Skeletal muscle tissue (tissue), 4 donors: ENCODE measurements around the gene ARRDC3. TPM values are rescaled to one million over a fixed set of nuclear protein-coding genes. Genes with fewer than 3 reads are reported as not detected.
A peak's percentile ranks its signal among the peaks of the same experiment; 100 is the strongest.

Experiments
- H3K27ac ChIP-seq: one replicate; pipeline ENCODE4 v1.7.0; 2013; ENCODE audit warnings: mild to moderate bottlenecking, low read depth, low read length, inconsistent platforms
- H3K27me3 ChIP-seq, 3 donors: one replicate each; pipeline ENCODE4 v1.7.0; 2013; ENCODE audit warnings: low read length in 3 of 3; ENCODE audit not compliant: control insufficient read depth in 3 of 3, insufficient read depth in 3 of 3
- H3K36me3 ChIP-seq, 3 donors: one replicate each; pipeline ENCODE4 v1.7.0; 2013; ENCODE audit warnings: low read length in 3 of 3; ENCODE audit not compliant: control insufficient read depth in 3 of 3, insufficient read depth in 3 of 3
- H3K4me1 ChIP-seq, 3 donors: one replicate each; pipeline ENCODE4 v1.7.0; 2013; ENCODE audit warnings: low read length in 3 of 3, mild to moderate bottlenecking in 3 of 3; ENCODE audit not compliant: control insufficient read depth in 3 of 3, insufficient read depth in 3 of 3
- H3K4me3 ChIP-seq, 3 donors: one replicate each; pipeline ENCODE4 v1.7.0; 2013; ENCODE audit warnings: low read length in 3 of 3
- H3K9ac ChIP-seq, 3 donors: one replicate each; pipeline ENCODE4 v1.7.0; 2013; ENCODE audit warnings: low read length in 3 of 3, mild to moderate bottlenecking in 3 of 3, moderate library complexity in 2 of 3, low read depth in 1 of 3
- H3K9me3 ChIP-seq, 3 donors: one replicate each; pipeline ENCODE4 v1.7.0; 2013; ENCODE audit warnings: low read length in 3 of 3; ENCODE audit not compliant: control insufficient read depth in 3 of 3
- total RNA-seq: library from RNA; depleted of rRNA; stranded (reverse); fragments of >200 nt; gene quantifications from one replicate; pipeline ENCODE4 v1.2.3, GENCODE V29; 2014
- donor health status: Osteomylitis.

ARRDC3 gene
- total RNA-seq, 1 donor from 2014 or later = 132 TPM

GRCh38 chr5:91378752-91379211 lies 4.3 kb downstream of the ARRDC3 start:
- Histone ChIP-seq H3K4me1 (peaks cover under 1 to 5% (median 4%) of the 10 kb centered on the region in 3 donors), H3K9ac (peak overlapping the region in 2 of 3 donors; percentile 55 to 97), H3K9me3 (no peaks in the 10 kb centered on the region), H3K27ac (peak overlapping the region; percentile 99), H3K36me3 (peaks cover 12 to 24% (median 13%) of the 10 kb centered on the region in 3 donors), H3K4me3 (peak overlapping the region in 2 of 3 donors; percentile 2 to 96), H3K27me3 (no peaks in the 10 kb centered on the region)

GRCh38 chr5:91374893-91375520 lies 8.1 kb downstream of the ARRDC3 start:
- Histone ChIP-seq H3K27me3 (no peaks in the 10 kb centered on the region), H3K9ac (no peak overlapping the region), H3K36me3 (peaks cover 36 to 51% (median 48%) of the 10 kb centered on the region in 3 donors), H3K27ac (no peak overlapping the region), H3K4me3 (no peak overlapping the region), H3K4me1 (peaks cover 0 to 4% (median 4%) of the 10 kb centered on the region in 3 donors), H3K9me3 (no peaks in the 10 kb centered on the region)

- no peak overlapping the region for H3K9ac ChIP-seq
- peaks cover 40 to 58% (median 57%) of the 10 kb centered on the region in 3 donors for H3K36me3 ChIP-seq
- H3K4me3 ChIP-seq = no peak overlapping the region
- no peak overlapping the region for H3K27ac ChIP-seq
- peaks cover 0 to 4% (median under 1%) of the 10 kb centered on the region in 3 donors for H3K4me1 ChIP-seq
- no peaks in the 10 kb centered on the region for H3K9me3 ChIP-seq
- no peaks in the 10 kb centered on the region for H3K27me3 ChIP-seq
Measured at GRCh38 chr5:91373600-91373999, 9.5 kb downstream of the ARRDC3 start.

DNA sequence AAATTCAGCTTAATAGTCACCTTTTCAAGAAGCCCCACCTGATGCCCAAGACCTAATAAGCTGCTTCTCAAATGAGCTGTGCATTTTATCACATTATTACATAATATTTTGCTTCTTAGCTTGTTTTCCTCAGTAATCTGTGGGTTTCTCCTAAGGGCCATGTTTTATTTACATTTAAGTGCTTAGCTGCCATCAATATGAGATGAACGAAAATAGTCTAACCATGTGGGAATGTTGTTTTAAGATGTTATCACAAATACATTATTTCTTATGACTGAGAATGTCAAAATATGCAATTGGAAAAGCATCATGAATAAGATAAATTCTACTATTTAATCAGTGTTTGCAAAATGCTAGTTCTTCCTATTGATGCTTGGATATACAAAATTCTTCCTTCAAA lies 10.1 kb downstream of the ARRDC3 start:
- no peaks in the 10 kb centered on the region for H3K27me3 ChIP-seq
- no peak overlapping the region for H3K27ac ChIP-seq
- H3K4me1 ChIP-seq = peaks cover 0 to 4% (median 0%) of the 10 kb centered on the region in 3 donors
- H3K4me3 ChIP-seq = no peak overlapping the region
- no peaks in the 10 kb centered on the region for H3K9me3 ChIP-seq
- peaks cover 43 to 63% (median 62%) of the 10 kb centered on the region in 3 donors for H3K36me3 ChIP-seq
- H3K9ac ChIP-seq = no peak overlapping the region

DNA sequence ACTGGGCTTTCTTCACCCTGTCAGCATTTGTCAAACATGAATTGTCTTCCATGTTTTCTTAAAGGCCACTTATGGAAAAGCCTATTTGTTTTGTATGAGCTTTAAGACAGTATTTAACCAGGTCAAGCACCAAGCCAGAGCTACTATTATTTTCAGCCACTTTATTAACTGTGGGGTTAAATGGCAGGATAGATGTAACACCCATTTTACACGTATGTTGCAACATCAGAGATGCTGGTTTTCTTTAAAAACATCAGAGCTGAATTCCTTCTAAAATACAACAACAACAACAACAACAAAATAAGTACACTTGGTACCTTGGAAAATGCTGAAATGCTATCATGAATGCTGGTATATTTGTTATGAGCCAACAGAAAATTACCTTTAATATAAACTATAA lies 13.6 kb downstream of the ARRDC3 start:
- Histone ChIP-seq H3K27ac (no peak overlapping the region), H3K27me3 (no peaks in the 10 kb centered on the region), H3K4me3 (no peak overlapping the region)

DNA sequence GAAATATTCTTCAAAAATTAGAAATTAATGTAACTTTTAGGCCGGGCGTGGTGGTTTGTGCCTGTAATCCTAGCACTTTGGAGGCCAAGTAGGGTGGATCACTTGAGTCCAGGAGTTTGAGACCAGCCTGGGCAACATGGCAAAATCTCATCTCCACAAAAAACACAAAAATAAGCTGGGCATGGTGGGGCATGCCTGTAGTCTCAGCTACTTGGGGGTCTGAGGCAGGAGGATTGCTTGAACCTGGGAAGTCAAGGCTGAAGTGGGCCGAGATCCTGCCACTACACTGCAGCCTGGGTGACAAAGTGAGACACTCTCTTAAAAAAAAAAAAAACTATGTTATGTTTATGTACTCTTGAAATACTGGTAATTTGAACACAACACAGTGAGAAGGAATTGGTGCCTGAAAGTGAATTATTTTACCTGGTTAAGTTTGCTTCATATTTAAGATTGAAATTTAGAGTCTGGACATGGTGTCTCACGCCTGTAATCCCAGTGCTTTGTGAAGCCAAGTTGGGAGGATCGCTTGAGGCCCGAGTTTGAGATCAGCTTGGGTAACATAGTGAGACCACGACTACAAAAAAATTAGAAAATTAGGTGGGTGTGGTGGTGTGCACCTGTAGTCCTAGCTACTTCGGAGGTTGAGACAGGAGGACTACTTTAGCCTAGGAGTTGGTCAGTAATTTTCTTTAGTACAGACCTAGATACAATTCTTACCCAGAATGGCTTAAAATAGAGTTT lies 15.0 kb downstream of the ARRDC3 start:
- Histone ChIP-seq H3K27ac (no peak overlapping the region), H3K4me3 (no peak overlapping the region), H3K9ac (no peak overlapping the region), H3K27me3 (no peaks in the 10 kb centered on the region), H3K4me1 (no peaks in the 10 kb centered on the region), H3K9me3 (no peaks in the 10 kb centered on the region), H3K36me3 (peaks cover 27 to 43% (median 36%) of the 10 kb centered on the region in 3 donors)

More for the DNA sequence above, 13.6 kb downstream of the ARRDC3 start:
- H3K4me1 ChIP-seq = no peaks in the 10 kb centered on the region
- no peak overlapping the region for H3K9ac ChIP-seq
- peaks cover 36 to 57% (median 47%) of the 10 kb centered on the region in 3 donors for H3K36me3 ChIP-seq
- H3K9me3 ChIP-seq = no peaks in the 10 kb centered on the region

DNA sequence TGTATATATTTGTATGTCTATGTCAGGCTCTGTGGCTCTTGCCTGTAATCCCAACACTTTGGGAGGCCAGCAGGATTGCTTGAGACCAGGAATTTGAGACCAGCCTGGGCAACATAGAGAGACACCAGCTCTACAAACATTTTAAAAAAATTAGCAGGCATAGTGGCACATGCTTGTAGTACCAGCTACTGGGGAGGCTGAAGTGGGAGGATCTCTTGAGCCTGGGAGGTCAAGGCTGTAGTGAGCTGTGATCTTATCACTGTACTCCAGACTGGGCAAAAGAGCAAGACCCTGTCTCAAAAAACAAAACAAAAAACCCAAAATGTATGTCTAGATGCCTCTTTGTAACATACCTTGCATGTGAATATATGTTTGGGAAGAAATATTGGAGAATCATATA lies 15.8 kb downstream of the ARRDC3 start:
- Histone ChIP-seq H3K9me3 (no peaks in the 10 kb centered on the region), H3K9ac (no peak overlapping the region), H3K36me3 (peaks cover 22 to 36% (median 29%) of the 10 kb centered on the region in 3 donors), H3K4me1 (no peaks in the 10 kb centered on the region), H3K27ac (no peak overlapping the region), H3K27me3 (no peaks in the 10 kb centered on the region), H3K4me3 (no peak overlapping the region)

DNA sequence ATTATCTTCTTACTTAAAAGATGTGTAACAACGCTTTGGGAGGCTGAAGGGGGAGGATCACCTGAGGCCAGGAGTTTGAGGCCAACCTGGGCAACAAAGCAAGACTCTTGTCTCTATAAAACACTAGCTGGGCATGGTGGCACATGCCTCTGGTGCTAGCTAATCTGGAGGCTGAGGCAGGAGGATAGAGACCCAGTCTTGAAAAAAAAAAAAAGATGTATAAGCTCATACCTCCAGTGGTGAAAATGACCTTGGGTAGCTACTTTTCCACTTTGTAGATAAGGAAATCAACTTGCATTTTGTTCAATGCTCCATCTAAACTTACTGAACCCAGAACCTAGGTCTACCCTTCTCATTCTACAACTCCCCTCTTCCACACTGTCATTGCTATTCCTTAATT lies 16.6 kb downstream of the ARRDC3 start:
- H3K27me3 ChIP-seq = no peaks in the 10 kb centered on the region
- H3K4me3 ChIP-seq = no peak overlapping the region
- no peak overlapping the region for H3K27ac ChIP-seq
- no peaks in the 10 kb centered on the region for H3K9me3 ChIP-seq
- H3K36me3 ChIP-seq = peaks cover 19 to 31% (median 27%) of the 10 kb centered on the region in 3 donors
- H3K4me1 ChIP-seq = no peaks in the 10 kb centered on the region
- H3K9ac ChIP-seq = no peak overlapping the region

DNA sequence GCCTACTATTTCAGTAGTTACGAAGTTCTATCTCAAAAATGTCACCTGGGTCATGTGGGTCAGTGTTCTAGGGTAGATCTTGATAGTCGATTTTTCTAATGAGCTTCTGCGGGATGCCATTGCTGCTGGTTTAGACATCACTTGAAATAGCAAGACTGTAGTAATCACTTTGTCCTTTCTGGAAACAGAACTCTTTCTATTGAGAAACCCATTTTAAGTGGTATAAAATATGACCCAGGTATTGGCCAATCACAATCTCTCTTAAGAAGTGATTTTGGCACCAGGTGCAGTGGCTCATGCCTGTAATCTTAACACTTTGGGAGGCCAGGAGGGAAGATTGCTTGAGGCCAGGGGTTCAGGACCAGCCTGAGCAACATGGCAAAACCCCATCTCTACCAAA lies 17.6 kb downstream of the ARRDC3 start:
- Histone ChIP-seq H3K4me1 (no peaks in the 10 kb centered on the region), H3K27ac (no peak overlapping the region), H3K36me3 (peaks cover 12 to 20% (median 18%) of the 10 kb centered on the region in 3 donors), H3K27me3 (no peaks in the 10 kb centered on the region), H3K9ac (no peak overlapping the region), H3K9me3 (no peaks in the 10 kb centered on the region), H3K4me3 (no peak overlapping the region)

DNA sequence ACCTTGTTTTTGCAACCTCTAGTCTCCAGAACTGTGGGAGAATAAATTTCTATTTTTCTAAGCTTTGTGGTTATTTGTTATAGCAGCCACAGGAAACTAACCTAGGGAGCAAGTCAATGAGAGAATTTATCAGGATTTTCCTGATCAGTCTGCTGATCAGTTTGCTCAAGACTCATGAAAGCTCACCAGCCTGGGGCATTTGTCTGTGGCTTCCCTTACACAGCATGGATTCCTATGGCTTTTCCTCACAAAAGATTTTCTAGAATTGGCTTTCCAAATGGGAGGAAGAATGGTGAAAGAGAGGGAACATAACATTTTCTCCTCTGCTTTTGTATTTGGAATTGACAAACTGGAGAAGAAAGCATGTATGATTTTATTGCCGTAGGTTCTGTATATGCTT lies 20.2 kb downstream of the ARRDC3 start:
- Histone ChIP-seq H3K27me3 (no peaks in the 10 kb centered on the region), H3K4me1 (peaks cover 0 to 8% (median 5%) of the 10 kb centered on the region in 3 donors), H3K27ac (no peak overlapping the region), H3K36me3 (peaks cover 0 to 2% (median 2%) of the 10 kb centered on the region in 3 donors), H3K9me3 (no peaks in the 10 kb centered on the region), H3K4me3 (no peak overlapping the region), H3K9ac (no peak overlapping the region)
